ENCODE results near the gene SCAANT1.

- TF ChIP-seq CTCF (IDR thresholded peaks at IDR 0.05) (no peak), EZH2 (IDR thresholded peaks at IDR 0.05; ENCODE audit: borderline replicate concordance, insufficient read depth, low read depth, low read length, poor library complexity, severe bottlenecking) (no peak)
Measured at GRCh38 chr3:63921741-63922482, 9.7 kb upstream of the SCAANT1 start.
